Measurements from ENCODE around the gene CCDC27. TPM values are rescaled to one million over a fixed set of nuclear protein-coding genes. Genes with fewer than 3 reads are reported as not detected.

CCDC27 gene
- total and polyA plus RNA-seq, 4 donors, result not detected

DNA sequence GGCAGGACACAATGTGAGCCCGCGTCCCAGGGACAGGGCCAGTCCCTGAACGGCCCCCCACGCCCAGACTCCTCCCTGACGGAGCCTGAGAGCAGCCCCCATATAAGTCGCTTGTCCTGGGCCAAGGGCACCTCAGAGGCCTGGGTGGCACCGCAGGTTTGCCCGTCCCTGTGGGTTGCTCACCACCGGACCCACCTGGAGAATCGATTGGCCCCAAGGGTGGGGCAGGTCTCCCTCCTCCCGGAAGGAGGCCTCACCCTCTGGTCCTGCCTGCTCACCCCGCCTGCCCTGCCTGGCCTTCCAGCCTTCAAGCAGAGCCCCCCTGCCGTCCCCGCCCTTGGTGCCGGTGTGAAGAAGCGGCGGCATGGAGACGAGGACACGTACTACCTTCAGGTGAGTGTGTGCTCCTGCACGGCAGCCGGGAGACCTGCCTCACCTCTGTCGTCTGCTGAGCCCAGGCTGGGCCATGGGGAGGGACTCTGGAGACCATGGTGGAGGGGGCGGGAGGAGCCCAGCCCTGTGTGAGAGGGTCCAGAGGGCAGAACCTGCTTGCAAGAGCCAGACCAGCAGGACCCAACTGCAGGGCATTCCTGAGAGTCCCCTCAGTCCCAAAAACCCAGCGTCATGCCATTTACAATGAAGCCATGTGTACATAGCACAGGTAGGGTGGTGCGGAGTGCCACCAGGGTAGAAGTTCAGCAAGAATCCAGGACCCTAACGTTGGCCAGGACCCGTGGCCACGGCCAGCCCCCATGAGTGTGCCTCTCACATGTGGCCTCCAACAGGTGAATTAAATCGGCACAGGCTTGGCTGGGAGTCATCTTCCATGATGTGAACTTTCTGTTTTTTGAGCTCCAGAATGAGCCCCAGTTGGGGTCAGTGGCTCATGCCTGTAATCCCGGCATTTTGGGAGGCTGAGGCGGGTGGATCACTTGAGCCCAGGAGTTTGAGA, 24.1 kb upstream of the CCDC27 start:
- Histone ChIP-seq H3K27ac (ENCODE audit: low read depth in 1 of 2, low read length in 2 of 2) (no peak overlapping the region), H3K36me3 (ENCODE audit: control insufficient read depth in 1 of 2, insufficient read depth in 2 of 2, low read length in 1 of 2) (no peaks in the 10 kb centered on the region), H3K9me3 (ENCODE audit: control insufficient read depth, low read length) (no peaks in the 10 kb centered on the region), H3K4me3 (ENCODE audit: low read length in 2 of 2) (no peak overlapping the region), H3K4me1 (ENCODE audit: control insufficient read depth in 1 of 2, insufficient read depth in 2 of 2, low read length in 2 of 2) (no peaks in the 10 kb centered on the region), H3K27me3 (ENCODE audit: control insufficient read depth in 1 of 2, insufficient read depth in 2 of 2, low read length in 1 of 2) (no peaks in the 10 kb centered on the region)
- DNase-seq (no peak), ATAC-seq (ENCODE audit: low FRiP score) (no peak)
- 86 to 87% methylated on average over 29 to 31 of the region's 31 CpGs for WGBS, 2 donors
- intact Hi-C loops (cut with DNase I), result no loop called here

DNA sequence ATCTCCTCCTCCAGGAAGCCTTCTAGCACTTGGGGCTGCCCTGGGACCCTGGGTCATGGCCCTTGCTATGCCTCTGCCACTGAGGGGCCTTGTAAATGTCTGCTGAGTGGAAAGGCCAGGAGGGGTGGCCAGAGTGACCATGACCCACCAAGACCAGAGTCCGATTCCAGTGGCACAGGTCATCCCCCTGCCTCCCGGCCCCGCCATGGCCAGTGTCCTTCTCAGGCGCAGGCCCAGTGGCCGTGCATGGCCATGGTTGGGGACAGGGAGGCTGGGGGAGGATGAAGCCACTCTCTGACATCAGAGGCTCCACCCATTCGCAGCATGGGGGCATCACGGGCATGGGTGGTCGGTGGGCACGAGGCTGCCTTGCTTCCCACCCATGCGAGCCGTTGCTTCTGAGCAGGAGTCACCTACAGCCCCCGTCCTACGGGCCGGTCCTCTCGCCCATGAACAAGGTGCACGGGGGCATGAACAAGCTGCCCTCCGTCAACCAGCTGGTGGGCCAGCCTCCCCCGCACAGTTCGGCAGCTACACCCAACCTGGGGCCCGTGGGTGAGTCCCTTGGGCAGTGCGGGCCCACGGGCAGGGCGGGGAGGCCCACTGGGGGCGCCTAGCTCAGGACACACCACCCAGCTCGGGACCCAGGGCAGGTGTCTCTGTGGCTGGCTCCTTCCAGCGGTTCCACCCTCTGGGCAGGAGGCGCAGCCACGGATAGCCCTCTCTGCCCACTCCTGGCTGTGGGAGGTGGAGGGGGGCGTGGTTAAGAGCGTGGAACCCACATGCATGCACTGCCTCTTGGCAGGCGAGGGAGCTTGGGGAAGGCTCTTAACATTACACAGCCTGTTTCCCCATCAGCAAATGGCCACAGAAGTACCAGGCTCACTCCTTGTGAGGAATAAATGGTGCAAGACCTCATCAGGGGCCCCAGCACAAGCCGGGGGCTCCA, 22.4 kb upstream of the CCDC27 start:
- 77 to 78% methylated on average over 31 to 32 of the region's 32 CpGs for WGBS, 2 donors
- no peaks in the 10 kb centered on the region for H3K27me3 ChIP-seq (ENCODE audit: control insufficient read depth in 1 of 2, insufficient read depth in 2 of 2, low read length in 1 of 2)
- intact Hi-C loops (cut with DNase I), result no loop called here

DNA sequence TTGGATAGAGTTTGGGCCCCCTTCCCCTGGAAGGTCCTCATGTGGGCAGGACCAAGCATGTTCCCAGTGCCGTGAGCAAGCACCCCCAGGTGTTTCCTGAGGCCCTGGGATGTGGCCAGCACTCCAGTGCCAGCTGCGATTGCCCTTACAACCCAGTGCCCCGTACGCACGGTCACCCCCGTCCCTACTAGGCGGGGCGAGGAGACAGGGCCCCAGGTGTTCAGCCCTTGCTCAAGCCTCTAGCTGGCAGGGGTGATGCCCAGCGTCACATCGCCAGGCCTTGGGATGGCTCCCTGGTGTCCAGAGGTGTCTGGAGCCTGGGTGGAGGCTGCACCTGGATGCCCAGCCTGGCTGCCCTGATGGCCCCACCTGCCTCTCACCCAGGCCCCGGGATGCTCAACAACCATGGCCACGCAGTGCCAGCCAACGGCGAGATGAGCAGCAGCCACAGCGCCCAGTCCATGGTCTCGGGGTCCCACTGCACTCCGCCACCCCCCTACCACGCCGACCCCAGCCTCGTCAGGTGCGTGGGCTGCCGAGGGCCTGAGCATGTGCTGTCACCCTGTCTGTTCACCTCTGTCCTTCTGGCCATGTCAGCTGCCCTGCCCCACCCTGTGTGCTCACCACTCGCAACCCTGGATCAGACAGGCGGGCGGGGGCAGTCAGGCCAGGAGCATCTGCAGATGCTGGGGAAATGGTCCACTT, 21.6 kb upstream of the CCDC27 start:
- no peak for DNase-seq
- no peaks in the 10 kb centered on the region for H3K4me1 ChIP-seq (ENCODE audit: control insufficient read depth in 1 of 2, insufficient read depth in 2 of 2, low read length in 2 of 2)
- intact Hi-C loops (cut with DNase I), result no loop called here
- no peaks in the 10 kb centered on the region for H3K27me3 ChIP-seq (ENCODE audit: control insufficient read depth in 1 of 2, insufficient read depth in 2 of 2, low read length in 1 of 2)
- ATAC-seq (ENCODE audit: low FRiP score), result no peak
- no peaks in the 10 kb centered on the region for H3K9me3 ChIP-seq (ENCODE audit: control insufficient read depth, low read length)
- H3K36me3 ChIP-seq (ENCODE audit: control insufficient read depth in 1 of 2, insufficient read depth in 2 of 2, low read length in 1 of 2), result no peaks in the 10 kb centered on the region
- no peak overlapping the region for H3K4me3 ChIP-seq (ENCODE audit: low read length in 2 of 2)
- H3K27ac ChIP-seq (ENCODE audit: low read depth in 1 of 2, low read length in 2 of 2), result no peak overlapping the region
- 87 to 89% methylated on average over 25 of the region's 25 CpGs for WGBS, 2 donors

More for the DNA sequence above, 22.4 kb upstream of the CCDC27 start:
- no peak overlapping the region for H3K27ac ChIP-seq (ENCODE audit: low read depth in 1 of 2, low read length in 2 of 2)
- ATAC-seq (ENCODE audit: low FRiP score) (no peak), DNase-seq (no peak)
- H3K36me3 ChIP-seq (ENCODE audit: control insufficient read depth in 1 of 2, insufficient read depth in 2 of 2, low read length in 1 of 2), result no peaks in the 10 kb centered on the region
- no peaks in the 10 kb centered on the region for H3K4me1 ChIP-seq (ENCODE audit: control insufficient read depth in 1 of 2, insufficient read depth in 2 of 2, low read length in 2 of 2)
- H3K9me3 ChIP-seq (ENCODE audit: control insufficient read depth, low read length), result no peaks in the 10 kb centered on the region
- H3K4me3 ChIP-seq (ENCODE audit: low read length in 2 of 2), result no peak overlapping the region

DNA sequence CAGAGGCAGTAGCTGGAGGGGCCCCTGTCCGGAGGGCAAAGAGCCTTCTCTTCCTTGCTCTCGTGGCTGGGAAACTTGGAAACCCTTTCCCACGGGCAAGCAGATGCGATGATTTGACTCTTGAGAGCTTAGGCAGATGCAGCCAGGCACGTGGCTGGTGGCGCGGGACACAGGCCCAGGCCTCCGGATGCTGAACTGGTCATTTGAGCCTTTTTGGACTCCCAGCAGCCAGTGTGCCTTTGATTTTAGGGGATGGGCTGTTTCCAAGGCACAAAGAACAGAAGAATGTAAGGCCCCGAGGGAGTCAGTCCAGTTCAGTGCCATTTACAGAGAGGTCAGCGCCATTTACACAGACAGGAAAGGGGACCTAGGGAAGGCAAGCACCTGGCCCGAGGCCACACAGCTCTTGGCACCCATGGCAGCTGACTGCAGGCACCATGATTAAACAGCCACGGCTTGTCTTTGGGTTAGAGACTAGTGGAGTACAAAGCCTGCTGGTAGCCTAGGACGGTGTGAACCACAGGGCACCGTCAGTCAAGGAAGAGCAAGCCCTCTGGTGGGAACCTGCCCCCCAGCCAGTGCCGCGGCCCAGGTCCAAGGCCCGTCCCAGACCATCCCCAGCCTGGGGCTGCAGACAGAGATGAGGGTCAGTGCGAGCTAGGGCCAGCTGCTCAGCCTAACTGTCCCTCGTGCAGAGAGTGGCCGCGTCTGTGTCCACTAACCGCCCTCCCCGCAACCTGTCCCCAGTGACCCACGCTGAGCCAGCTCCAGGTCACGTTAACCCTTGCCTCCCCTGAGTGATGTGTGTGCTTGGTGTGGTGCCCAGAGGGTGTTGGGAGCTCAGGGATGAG, 20.4 kb upstream of the CCDC27 start:
- no peak for ATAC-seq (ENCODE audit: low FRiP score)
- no peaks in the 10 kb centered on the region for H3K36me3 ChIP-seq (ENCODE audit: control insufficient read depth in 1 of 2, insufficient read depth in 2 of 2, low read length in 1 of 2)
- DNase-seq, result no peak
- H3K27ac ChIP-seq (ENCODE audit: low read depth in 1 of 2, low read length in 2 of 2), result no peak overlapping the region
- H3K4me1 ChIP-seq (ENCODE audit: control insufficient read depth in 1 of 2, insufficient read depth in 2 of 2, low read length in 2 of 2), result no peaks in the 10 kb centered on the region
- H3K27me3 ChIP-seq (ENCODE audit: control insufficient read depth in 1 of 2, insufficient read depth in 2 of 2, low read length in 1 of 2), result no peaks in the 10 kb centered on the region
- intact Hi-C loops (cut with DNase I), result no loop called here
- 45 to 55% methylated on average over 25 of the region's 25 CpGs for WGBS, 2 donors
- H3K9me3 ChIP-seq (ENCODE audit: control insufficient read depth, low read length), result no peaks in the 10 kb centered on the region
- no peak overlapping the region for H3K4me3 ChIP-seq (ENCODE audit: low read length in 2 of 2)

DNA sequence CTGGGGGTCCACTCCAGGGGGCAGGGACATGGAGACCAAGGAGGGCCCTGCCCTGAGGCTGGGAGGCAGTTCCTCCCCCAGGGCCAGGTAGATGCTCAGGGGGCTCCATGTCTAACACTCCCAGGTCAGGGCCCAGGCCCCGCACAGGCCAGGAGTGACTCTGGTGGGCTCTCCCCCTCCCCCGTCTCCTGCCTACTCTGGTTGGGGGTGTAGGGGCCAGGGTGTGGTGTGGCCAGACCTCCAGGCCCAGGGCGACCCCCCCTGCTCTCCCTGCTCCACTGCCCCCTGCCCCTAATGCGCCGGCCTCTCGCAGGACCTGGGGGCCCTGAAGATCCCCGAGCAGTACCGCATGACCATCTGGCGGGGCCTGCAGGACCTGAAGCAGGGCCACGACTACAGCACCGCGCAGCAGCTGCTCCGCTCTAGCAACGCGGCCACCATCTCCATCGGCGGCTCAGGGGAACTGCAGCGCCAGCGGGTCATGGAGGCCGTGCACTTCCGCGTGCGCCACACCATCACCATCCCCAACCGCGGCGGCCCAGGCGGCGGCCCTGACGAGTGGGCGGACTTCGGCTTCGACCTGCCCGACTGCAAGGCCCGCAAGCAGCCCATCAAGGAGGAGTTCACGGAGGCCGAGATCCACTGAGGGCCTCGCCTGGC, 19.7 kb upstream of the CCDC27 start:
- no peak overlapping the region for H3K27ac ChIP-seq (ENCODE audit: low read depth in 1 of 2, low read length in 2 of 2)
- no peaks in the 10 kb centered on the region for H3K9me3 ChIP-seq (ENCODE audit: control insufficient read depth, low read length)
- no peaks in the 10 kb centered on the region for H3K4me1 ChIP-seq (ENCODE audit: control insufficient read depth in 1 of 2, insufficient read depth in 2 of 2, low read length in 2 of 2)
- no peak for ATAC-seq (ENCODE audit: low FRiP score)
- DNase-seq, result no peak
- no peak overlapping the region for H3K4me3 ChIP-seq (ENCODE audit: low read length in 2 of 2)
- H3K36me3 ChIP-seq (ENCODE audit: control insufficient read depth in 1 of 2, insufficient read depth in 2 of 2, low read length in 1 of 2), result no peaks in the 10 kb centered on the region
- intact Hi-C loops (cut with DNase I), result no loop called here
- 34 to 36% methylated on average over 34 to 37 of the region's 37 CpGs for WGBS, 2 donors
- no peaks in the 10 kb centered on the region for H3K27me3 ChIP-seq (ENCODE audit: control insufficient read depth in 1 of 2, insufficient read depth in 2 of 2, low read length in 1 of 2)

DNA sequence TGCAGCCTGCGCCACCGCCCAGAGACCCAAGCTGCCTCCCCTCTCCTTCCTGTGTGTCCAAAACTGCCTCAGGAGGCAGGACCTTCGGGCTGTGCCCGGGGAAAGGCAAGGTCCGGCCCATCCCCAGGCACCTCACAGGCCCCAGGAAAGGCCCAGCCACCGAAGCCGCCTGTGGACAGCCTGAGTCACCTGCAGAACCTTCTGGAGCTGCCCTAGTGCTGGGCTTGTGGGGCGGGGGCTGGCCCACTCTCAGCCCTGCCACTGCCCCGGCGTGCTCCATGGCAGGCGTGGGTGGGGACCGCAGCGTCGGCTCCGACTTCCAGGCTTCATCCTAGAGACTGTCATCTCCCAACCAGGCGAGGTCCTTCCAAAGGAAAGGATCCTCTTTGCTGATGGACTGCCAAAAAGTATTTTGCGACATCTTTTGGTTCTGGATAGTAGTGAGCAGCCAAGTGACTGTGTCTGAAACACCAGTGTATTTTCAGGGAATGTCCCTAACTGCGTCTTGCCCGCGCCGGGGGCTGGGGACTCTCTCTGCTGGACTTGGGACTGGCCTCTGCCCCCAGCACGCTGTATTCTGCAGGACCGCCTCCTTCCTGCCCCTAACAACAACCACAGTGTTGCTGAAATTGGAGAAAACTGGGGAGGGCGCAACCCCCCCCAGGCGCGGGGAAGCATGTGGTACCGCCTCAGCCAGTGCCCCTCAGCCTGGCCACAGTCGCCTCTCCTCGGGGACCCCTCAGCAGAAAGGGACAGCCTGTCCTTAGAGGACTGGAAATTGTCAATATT, 19.0 kb upstream of the CCDC27 start:
- no peak overlapping the region for H3K4me3 ChIP-seq (ENCODE audit: low read length in 2 of 2)
- H3K9me3 ChIP-seq (ENCODE audit: control insufficient read depth, low read length), result no peaks in the 10 kb centered on the region
- ATAC-seq (ENCODE audit: low FRiP score), result no peak
- H3K27ac ChIP-seq (ENCODE audit: low read depth in 1 of 2, low read length in 2 of 2), result no peak overlapping the region
- no peaks in the 10 kb centered on the region for H3K27me3 ChIP-seq (ENCODE audit: control insufficient read depth in 1 of 2, insufficient read depth in 2 of 2, low read length in 1 of 2)
- H3K36me3 ChIP-seq (ENCODE audit: control insufficient read depth in 1 of 2, insufficient read depth in 2 of 2, low read length in 1 of 2), result no peaks in the 10 kb centered on the region
- no peaks in the 10 kb centered on the region for H3K4me1 ChIP-seq (ENCODE audit: control insufficient read depth in 1 of 2, insufficient read depth in 2 of 2, low read length in 2 of 2)
- WGBS, 2 donors, result 73 to 75% methylated on average over 27 to 29 of the region's 29 CpGs
- intact Hi-C loops (cut with DNase I), result no loop called here
- DNase-seq, result no peak

DNA sequence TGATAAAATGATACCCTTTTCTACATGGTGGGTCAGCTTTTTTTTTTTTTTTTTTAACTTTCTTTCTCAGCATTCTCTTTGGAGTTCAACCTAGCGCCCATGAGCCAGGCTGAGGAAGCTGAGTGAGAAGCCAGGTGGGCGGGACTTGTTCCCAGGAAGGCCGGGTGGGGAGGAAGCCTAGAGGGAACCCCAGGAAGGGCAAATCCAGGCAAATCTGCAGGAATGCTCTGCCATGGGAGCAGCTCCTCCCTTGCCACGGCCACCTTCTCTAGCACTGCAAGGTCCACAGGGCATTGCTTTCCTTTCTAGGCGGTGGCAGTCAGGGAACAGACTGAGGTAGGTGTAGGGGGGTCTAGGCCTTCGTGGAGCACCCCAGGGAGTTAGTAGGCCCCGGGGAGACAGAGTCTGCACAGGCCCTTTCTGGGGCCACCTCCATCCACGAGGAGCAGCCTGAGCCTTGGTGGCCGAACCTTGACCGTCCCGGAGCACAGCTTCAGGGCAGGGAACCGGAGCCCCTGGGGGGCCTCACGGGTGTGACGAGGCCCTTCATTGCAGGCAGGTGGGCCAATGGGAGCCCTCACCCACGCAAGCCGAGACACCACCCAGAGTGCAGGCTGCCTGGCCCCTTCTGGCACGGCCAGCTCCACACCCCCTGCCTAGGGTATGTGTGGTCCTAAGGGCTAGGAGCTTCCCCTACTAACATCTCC, 18.2 kb upstream of the CCDC27 start:
- DNase-seq, result no peak
- intact Hi-C loops (cut with DNase I), result no loop called here
- ATAC-seq (ENCODE audit: low FRiP score), result no peak
- no peaks in the 10 kb centered on the region for H3K27me3 ChIP-seq (ENCODE audit: control insufficient read depth in 1 of 2, insufficient read depth in 2 of 2, low read length in 1 of 2)
- WGBS, 2 donors, result 86 to 87% methylated on average over 17 of the region's 17 CpGs
- H3K4me3 ChIP-seq (ENCODE audit: low read length in 2 of 2), result no peak overlapping the region
- H3K27ac ChIP-seq (ENCODE audit: low read depth in 1 of 2, low read length in 2 of 2), result no peak overlapping the region
- no peaks in the 10 kb centered on the region for H3K9me3 ChIP-seq (ENCODE audit: control insufficient read depth, low read length)
- H3K4me1 ChIP-seq (ENCODE audit: control insufficient read depth in 1 of 2, insufficient read depth in 2 of 2, low read length in 2 of 2), result no peaks in the 10 kb centered on the region
- peaks cover 0 to 2% of the 10 kb centered on the region in 2 donors for H3K36me3 ChIP-seq (ENCODE audit: control insufficient read depth in 1 of 2, insufficient read depth in 2 of 2, low read length in 1 of 2)
